Ovary (tissue), 3 donors: ENCODE measurements around the gene SETBP1.

ENCODE experiments used
- CTCF ChIP-seq, 3 donors: fragments of 450-650 bp in 2 of 3; fragments of 200-600 bp in 1 of 3; IDR thresholded peaks; one replicate each; pipeline versions ENCODE4 v1.5.1 to v1.8.0; 2016 to 2022; ENCODE audit warnings: antibody characterized with exemption in 3 of 3, mild to moderate bottlenecking in 1 of 3
- POLR2A ChIP-seq: fragments of 450-650 bp; IDR thresholded peaks from one replicate; pipeline ENCODE4 v1.6.1; 2017; ENCODE audit warnings: antibody characterized with exemption, mild to moderate bottlenecking, moderate library complexity
- donor health status: DM: no; HTN: no; CAD: no.

GRCh38 chr18:44724105-44724778 is 43.6 kb downstream of the SETBP1 start:
- TF ChIP-seq POLR2A (no peak), CTCF (IDR thresholded peaks at IDR 0.05) (no peak)
